Sigmoid colon (tissue), 4 donors: ENCODE data around the gene MBOAT1.

Experiments used
- POLR2A ChIP-seq, 2 donors: fragments of 450-650 bp; IDR thresholded peaks; one replicate each; pipeline ENCODE4 v1.6.1; 2016; ENCODE audit warnings: antibody characterized with exemption in 2 of 2, mild to moderate bottlenecking in 2 of 2, moderate library complexity in 2 of 2
- POLR2AphosphoS5 ChIP-seq, 4 donors: sonication (generic); formaldehyde crosslinking; IDR thresholded peaks; one replicate each; pipeline ENCODE4 v1.6.1; 2017; ENCODE audit warnings: antibody characterized with exemption in 4 of 4
- TF ChIP-seq, protein P1 (sequence below), 4 experiments: fragments of 450-650 bp in 3 of 4; fragments of 200-600 bp in 1 of 4; IDR thresholded peaks; one replicate each; pipeline ENCODE4 v1.5.1; 2016 to 2019; ENCODE audit warnings: antibody characterized with exemption in 4 of 4, mild to moderate bottlenecking in 3 of 4, moderate library complexity in 2 of 4

DNA sequence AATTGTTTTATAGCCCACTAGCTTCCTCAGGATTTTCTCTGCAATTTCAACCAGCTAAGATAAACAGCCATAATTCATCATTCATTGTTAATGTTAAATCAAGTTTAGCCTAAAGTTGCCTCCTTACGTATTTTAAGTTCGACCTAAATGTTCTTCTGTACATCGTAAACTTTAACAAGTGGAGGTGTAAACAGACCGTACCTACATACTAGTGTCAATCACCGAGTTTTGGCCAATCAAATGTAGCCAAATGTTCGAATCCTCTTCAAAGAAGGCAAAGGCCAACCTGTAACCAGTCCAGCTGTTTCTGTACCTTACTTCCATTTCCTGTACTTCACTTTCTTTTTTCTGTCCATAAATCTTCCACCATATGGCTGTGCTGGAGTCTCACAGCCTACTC, 13.5 kb downstream of the MBOAT1 start:
- TF ChIP-seq POLR2A (IDR thresholded peaks at IDR 0.05) (no peak), POLR2AphosphoS5 (IDR thresholded peaks at IDR 0.05) (peak in 1 of 4 donors; percentile 32)
- TF ChIP-seq, protein P1, sequence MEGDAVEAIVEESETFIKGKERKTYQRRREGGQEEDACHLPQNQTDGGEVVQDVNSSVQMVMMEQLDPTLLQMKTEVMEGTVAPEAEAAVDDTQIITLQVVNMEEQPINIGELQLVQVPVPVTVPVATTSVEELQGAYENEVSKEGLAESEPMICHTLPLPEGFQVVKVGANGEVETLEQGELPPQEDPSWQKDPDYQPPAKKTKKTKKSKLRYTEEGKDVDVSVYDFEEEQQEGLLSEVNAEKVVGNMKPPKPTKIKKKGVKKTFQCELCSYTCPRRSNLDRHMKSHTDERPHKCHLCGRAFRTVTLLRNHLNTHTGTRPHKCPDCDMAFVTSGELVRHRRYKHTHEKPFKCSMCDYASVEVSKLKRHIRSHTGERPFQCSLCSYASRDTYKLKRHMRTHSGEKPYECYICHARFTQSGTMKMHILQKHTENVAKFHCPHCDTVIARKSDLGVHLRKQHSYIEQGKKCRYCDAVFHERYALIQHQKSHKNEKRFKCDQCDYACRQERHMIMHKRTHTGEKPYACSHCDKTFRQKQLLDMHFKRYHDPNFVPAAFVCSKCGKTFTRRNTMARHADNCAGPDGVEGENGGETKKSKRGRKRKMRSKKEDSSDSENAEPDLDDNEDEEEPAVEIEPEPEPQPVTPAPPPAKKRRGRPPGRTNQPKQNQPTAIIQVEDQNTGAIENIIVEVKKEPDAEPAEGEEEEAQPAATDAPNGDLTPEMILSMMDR (IDR thresholded peaks at IDR 0.05): no peak
